Epithelial cell of prostate (primary cell): ENCODE measurements around the gene FNDC3A.

Experiments
- DNase-seq: peaks from one replicate; pipeline ENCODE4 v3.0.0-alpha.2; 2011; ENCODE audit warnings: low read depth, low spot score
- H3K27ac ChIP-seq: fragments of 450-650 bp; 2 replicates; pipeline ENCODE4 v1.5.1; 2017; ENCODE audit warnings: mild to moderate bottlenecking

FNDC3A gene

GRCh38 chr13:49241296-49241695 is 265.6 kb downstream of the FNDC3A start:
- no peak overlapping the region for H3K27ac ChIP-seq
- no peak for DNase-seq

- DNase-seq: no peak
- H3K27ac ChIP-seq: no peak overlapping the region
Observed at GRCh38 chr13:49245101-49245500, 269.4 kb downstream of the FNDC3A start.

GRCh38 chr13:49246850-49247642 is 271.3 kb downstream of the FNDC3A start:
- DNase-seq: no peak
- H3K27ac ChIP-seq: peak overlapping the region; percentile 49

- peak within 1 kb of the TSS; percentile 49 for H3K27ac ChIP-seq
- peak; percentile 52 for DNase-seq
Observed at GRCh38 chr13:49247643-49248621, 272.2 kb downstream of the FNDC3A start, which contains the start of gene CDADC1. TSS of gene CDADC1 (plus strand) at chr13:49247925. CDS start at chr13:49248038, 113 bp downstream.

- H3K27ac ChIP-seq: peak overlapping the region; percentile 49
- no peak for DNase-seq
Observed at GRCh38 chr13:49248622-49249002, 272.9 kb downstream of the FNDC3A start.

- H3K27ac ChIP-seq: no peak overlapping the region
- no peak for DNase-seq
Observed at GRCh38 chr13:49251326-49251725, 275.6 kb downstream of the FNDC3A start.

GRCh38 chr13:49253310-49253709 is 277.6 kb downstream of the FNDC3A start:
- DNase-seq: no peak
- no peak overlapping the region for H3K27ac ChIP-seq

GRCh38 chr13:49254007-49254406 is 278.3 kb downstream of the FNDC3A start:
- H3K27ac ChIP-seq: no peak overlapping the region
- DNase-seq: no peak

- no peak for DNase-seq
- H3K27ac ChIP-seq: no peak overlapping the region
Observed at GRCh38 chr13:49256841-49257240, 281.1 kb downstream of the FNDC3A start.

- DNase-seq: no peak
- no peak overlapping the region for H3K27ac ChIP-seq
Observed at GRCh38 chr13:49258089-49258796, 282.5 kb downstream of the FNDC3A start.
